ENCODE results near the gene GNAT2.

GNAT2 gene

GRCh38 chr1:109635862-109636200 lies 16.4 kb upstream of the GNAT2 start:
- no peak overlapping the region for H3K4me3 ChIP-seq (ENCODE audit: low read length)
- no peak for TF ChIP-seq ZNF274 (IDR thresholded peaks at IDR 0.05; ENCODE audit: low read depth, low read length)

- no peak overlapping the region for H3K4me3 ChIP-seq (ENCODE audit: low read length)
- TF ChIP-seq ZNF274 (IDR thresholded peaks at IDR 0.05; ENCODE audit: low read depth, low read length), result no peak
Observed at GRCh38 chr1:109634771-109635750, 15.6 kb upstream of the GNAT2 start.

GRCh38 chr1:109634292-109634691 lies 14.9 kb upstream of the GNAT2 start:
- no peak for TF ChIP-seq ZNF274 (IDR thresholded peaks at IDR 0.05; ENCODE audit: low read depth, low read length)

GRCh38 chr1:109632671-109633346 lies 13.4 kb upstream of the GNAT2 start:
- TF ChIP-seq ZNF274 (IDR thresholded peaks at IDR 0.05; ENCODE audit: low read depth, low read length), result no peak
- H3K4me3 ChIP-seq (ENCODE audit: low read length), result no peak overlapping the region

More at GRCh38 chr1:109634292-109634691, 14.9 kb upstream of the GNAT2 start:
- H3K4me3 ChIP-seq (ENCODE audit: low read length), result no peak overlapping the region

GRCh38 chr1:109631513-109632505 lies 12.4 kb upstream of the GNAT2 start:
- no peak for TF ChIP-seq ZNF274 (IDR thresholded peaks at IDR 0.05; ENCODE audit: low read depth, low read length)
- no peak overlapping the region for H3K4me3 ChIP-seq (ENCODE audit: low read length)

GRCh38 chr1:109630898-109631512 lies 11.6 kb upstream of the GNAT2 start:
- no peak overlapping the region for H3K4me3 ChIP-seq (ENCODE audit: low read length)
- TF ChIP-seq ZNF274 (IDR thresholded peaks at IDR 0.05; ENCODE audit: low read depth, low read length), result no peak

- TF ChIP-seq ZNF274 (IDR thresholded peaks at IDR 0.05; ENCODE audit: low read depth, low read length), result no peak
- no peak overlapping the region for H3K4me3 ChIP-seq (ENCODE audit: low read length)
Observed at GRCh38 chr1:109630081-109630897, 10.9 kb upstream of the GNAT2 start.

GRCh38 chr1:109629372-109630030 lies 10.1 kb upstream of the GNAT2 start:
- H3K4me3 ChIP-seq (ENCODE audit: low read length), result no peak overlapping the region
- no peak for TF ChIP-seq ZNF274 (IDR thresholded peaks at IDR 0.05; ENCODE audit: low read depth, low read length)

- TF ChIP-seq ZNF274 (IDR thresholded peaks at IDR 0.05; ENCODE audit: low read depth, low read length), result no peak
Observed at GRCh38 chr1:109628540-109629321, 9.3 kb upstream of the GNAT2 start.

GRCh38 chr1:109627692-109628399 lies 8.4 kb upstream of the GNAT2 start:
- H3K4me3 ChIP-seq (ENCODE audit: low read length), result no peak overlapping the region
- TF ChIP-seq ZNF274 (IDR thresholded peaks at IDR 0.05; ENCODE audit: low read depth, low read length), result no peak

More at GRCh38 chr1:109628540-109629321, 9.3 kb upstream of the GNAT2 start:
- no peak overlapping the region for H3K4me3 ChIP-seq (ENCODE audit: low read length)

All from GM08714 (cell line).